Midbrain (tissue), 1 donor: ENCODE measurements around the gene PRR20E.
"Not testable (repeated sequence)": the region's sequence is repeated elsewhere in the genome, so short reads cannot be mapped to it uniquely, and the experiment has no call there.

Source experiments
- DNase-seq: peaks from one replicate; lab custom pipeline; 2025; lab: John Stamatoyannopoulos, UW

Gene PRR20E

GRCh38 chr13:57166897-57167296 lies at the start of gene PRR20E:
Gene PRR20E, plus strand, starts transcription at chr13:57167197. Its CDS starts 387 bp downstream, at chr13:57167584.
- DNase-seq, result not testable (repeated sequence)

- DNase-seq, result no peak
Observed at GRCh38 chr13:57123681-57124080, 43.3 kb upstream of the PRR20E start.

- DNase-seq, result no peak
Observed at GRCh38 chr13:57128909-57129308, 38.1 kb upstream of the PRR20E start.

GRCh38 chr13:57136093-57136492 lies 30.9 kb upstream of the PRR20E start:
- DNase-seq, result no peak

GRCh38 chr13:57137585-57137984 lies 29.4 kb upstream of the PRR20E start:
- no peak for DNase-seq

GRCh38 chr13:57138988-57139387 lies 28.0 kb upstream of the PRR20E start:
- no peak for DNase-seq

GRCh38 chr13:57139781-57140180 lies 27.2 kb upstream of the PRR20E start:
- not testable (repeated sequence) for DNase-seq

GRCh38 chr13:57140235-57140968 lies 26.6 kb upstream of the PRR20E start, which contains the start of gene PRR20A:
Gene PRR20A, plus strand, starts transcription at chr13:57140918. Its CDS starts 387 bp downstream, at chr13:57141305.
- DNase-seq, result not testable (repeated sequence)

- not testable (repeated sequence) for DNase-seq
Observed at GRCh38 chr13:57147188-57147587, 19.8 kb upstream of the PRR20E start, which contains the start of gene PRR20B. Gene PRR20B, plus strand, starts transcription at chr13:57147488. Its CDS starts 387 bp downstream, at chr13:57147875.

- DNase-seq, result not testable (repeated sequence)
Observed at GRCh38 chr13:57148106-57148505, 18.9 kb upstream of the PRR20E start.

- DNase-seq, result not testable (repeated sequence)
Observed at GRCh38 chr13:57153761-57154160, 13.2 kb upstream of the PRR20E start, which contains the start of gene PRR20C. Gene PRR20C, plus strand, starts transcription at chr13:57154061. Its CDS starts 387 bp downstream, at chr13:57154448.

GRCh38 chr13:57160332-57160731 lies 6.7 kb upstream of the PRR20E start, which contains the start of gene PRR20D:
Gene PRR20D, plus strand, starts transcription at chr13:57160632. Its CDS starts 387 bp downstream, at chr13:57161019.
- DNase-seq, result not testable (repeated sequence)

- DNase-seq, result no peak
Observed at GRCh38 chr13:57191667-57192066, 24.7 kb downstream of the PRR20E start.

GRCh38 chr13:57212989-57213388 lies 46.0 kb downstream of the PRR20E start:
- DNase-seq, result no peak
